GM19043 (cell line): ENCODE results near the gene FOXD1.

Experiments
- ATAC-seq: cut with Tn5 transposase; IDR thresholded peaks from one replicate; pipeline ENCODE4 v1.9.1; 2021; ENCODE audit warnings: low read depth; ENCODE audit not compliant: unreplicated experiment

The FOXD1 gene

GRCh38 chr5:73442231-73442811 lies 6.3 kb downstream of the FOXD1 start:
- no peak for ATAC-seq

DNA sequence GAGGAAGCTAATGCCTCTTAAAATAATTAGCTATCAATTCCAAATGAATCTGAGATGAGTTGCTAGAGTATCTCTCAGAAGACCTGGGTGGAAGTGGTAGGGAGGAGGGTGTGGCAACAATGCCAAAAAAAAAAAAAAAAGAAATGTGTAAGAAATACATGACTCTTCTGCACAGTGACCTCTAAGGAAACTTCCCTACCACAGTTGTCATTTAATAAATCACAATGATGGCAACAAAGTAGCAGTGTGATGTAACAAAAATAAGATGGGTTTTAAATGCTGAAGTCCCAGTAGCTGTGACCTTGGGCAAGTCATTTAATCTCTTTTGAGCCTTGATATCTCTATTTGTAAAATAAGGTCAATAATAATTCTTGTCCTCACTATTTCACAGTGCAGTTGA lies 7.2 kb downstream of the FOXD1 start:
- no peak for ATAC-seq

DNA sequence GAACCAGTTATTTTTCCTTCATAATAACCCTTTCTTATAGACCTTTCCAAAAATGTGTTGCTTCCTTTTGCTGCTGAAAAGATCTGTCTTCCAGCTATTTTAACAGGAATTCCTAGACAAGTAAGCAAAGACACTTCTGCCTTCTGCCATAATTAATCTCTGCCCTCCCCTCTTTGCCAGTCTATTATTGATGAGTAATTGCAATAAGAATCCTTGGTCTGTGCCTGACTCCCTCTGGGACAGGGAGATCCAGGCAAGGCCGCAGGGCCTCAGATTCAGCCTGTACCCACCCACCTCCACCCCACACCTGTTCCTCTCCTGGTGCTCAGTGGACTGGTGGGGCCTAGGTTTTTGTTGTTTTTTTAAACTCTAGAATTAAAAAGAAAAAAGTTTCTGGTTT lies 8.3 kb downstream of the FOXD1 start:
- no peak for ATAC-seq

- ATAC-seq, result no peak
Measured at GRCh38 chr5:73438645-73439470, 9.7 kb downstream of the FOXD1 start.

DNA sequence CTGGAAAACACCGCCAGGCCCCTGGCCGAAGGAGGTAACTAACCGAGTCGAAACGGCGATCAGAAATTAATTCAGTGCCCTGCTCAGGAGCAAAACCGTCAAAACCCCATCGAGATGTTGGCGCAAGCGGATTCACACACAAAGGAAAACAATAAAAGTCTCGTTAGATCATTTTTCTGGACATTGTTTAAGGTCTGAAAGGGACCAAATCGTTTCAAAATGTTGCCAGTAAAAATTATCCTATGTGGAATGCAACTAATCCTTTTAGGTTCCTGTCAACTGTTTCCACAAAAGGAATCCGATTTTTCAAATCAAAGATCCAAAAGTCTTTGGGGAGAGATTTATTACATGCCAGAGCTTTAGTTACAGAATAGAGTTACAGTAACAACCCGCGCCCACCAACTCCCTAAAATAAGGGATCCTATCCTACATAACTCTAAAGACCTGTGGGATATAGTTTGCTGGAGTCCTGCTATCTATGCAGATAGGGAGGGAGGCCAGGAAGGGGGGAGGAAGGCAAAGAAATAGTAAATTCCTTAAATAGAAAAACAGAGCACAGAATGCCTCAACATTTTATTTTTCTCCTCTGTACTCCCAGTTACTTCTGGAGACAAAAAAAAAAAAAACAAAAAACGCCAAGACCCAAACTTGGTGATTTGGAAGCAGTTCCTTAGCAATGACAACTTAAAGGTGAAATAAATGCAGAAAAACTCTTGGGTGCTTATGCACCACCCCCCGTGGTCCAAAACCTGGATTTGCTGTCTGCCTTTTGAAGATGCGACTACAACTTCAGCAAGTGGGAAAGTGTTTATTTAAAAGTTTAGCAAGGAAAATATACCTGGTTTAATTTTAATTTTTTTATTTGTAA lies 10.6 kb downstream of the FOXD1 start:
- ATAC-seq, result no peak

GRCh38 chr5:73437101-73437776 lies 11.3 kb downstream of the FOXD1 start:
- ATAC-seq, result no peak

DNA sequence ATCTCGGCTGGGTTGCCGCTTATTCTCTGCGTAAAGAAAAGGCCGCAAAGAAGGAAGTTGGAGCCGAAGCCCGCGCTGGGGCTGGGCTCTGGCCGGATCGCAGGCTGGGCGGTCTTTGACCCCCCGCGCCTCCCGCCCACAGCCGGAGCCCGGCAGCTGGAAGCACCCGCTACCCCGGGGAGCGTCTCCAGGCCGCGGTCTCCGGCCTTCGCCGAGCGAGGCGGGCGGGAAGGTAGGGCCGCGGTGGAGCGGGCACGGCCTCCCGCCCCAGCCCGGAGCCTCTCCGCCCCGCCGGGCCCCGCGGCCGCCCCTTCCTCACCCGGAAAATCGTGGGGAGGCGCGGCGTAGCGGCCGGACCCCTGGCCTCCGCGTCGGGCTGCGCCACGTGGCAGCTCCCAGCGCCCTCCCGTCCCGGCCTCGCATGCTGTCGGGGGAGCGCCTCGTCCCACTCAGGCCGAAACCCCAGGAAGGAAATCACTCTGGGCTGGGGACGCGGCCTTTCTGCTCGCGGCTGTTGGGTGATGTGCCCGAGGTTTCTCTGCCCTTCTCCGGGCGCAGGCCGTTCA lies 12.0 kb downstream of the FOXD1 start:
- ATAC-seq, result no peak

- ATAC-seq, result no peak
Measured at GRCh38 chr5:73435759-73436534, 12.6 kb downstream of the FOXD1 start.

DNA sequence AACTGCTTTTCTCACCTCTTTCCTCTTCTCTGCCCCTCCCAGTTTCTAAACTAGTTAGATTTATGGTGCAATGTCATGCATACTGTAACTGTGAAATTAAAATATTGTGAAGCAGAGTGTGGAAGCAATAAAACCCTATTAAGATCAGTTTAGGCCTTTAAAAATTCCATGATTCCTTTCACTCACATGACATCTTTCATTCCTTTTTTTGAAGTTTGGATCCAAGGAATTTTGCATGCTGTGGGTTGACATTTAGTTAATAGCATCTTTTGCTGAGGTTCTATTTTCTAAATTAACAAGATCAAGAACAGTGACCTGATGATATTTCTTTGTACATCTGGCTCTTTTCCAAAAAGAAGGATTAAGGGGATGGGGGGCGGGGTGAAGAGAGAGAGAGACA lies 13.7 kb downstream of the FOXD1 start:
- no peak for ATAC-seq

- ATAC-seq, result no peak
Measured at GRCh38 chr5:73434461-73434860, 14.1 kb downstream of the FOXD1 start.

GRCh38 chr5:73433982-73434342 lies 14.6 kb downstream of the FOXD1 start:
- ATAC-seq, result no peak

GRCh38 chr5:73433272-73433981 lies 15.2 kb downstream of the FOXD1 start:
- ATAC-seq, result no peak

DNA sequence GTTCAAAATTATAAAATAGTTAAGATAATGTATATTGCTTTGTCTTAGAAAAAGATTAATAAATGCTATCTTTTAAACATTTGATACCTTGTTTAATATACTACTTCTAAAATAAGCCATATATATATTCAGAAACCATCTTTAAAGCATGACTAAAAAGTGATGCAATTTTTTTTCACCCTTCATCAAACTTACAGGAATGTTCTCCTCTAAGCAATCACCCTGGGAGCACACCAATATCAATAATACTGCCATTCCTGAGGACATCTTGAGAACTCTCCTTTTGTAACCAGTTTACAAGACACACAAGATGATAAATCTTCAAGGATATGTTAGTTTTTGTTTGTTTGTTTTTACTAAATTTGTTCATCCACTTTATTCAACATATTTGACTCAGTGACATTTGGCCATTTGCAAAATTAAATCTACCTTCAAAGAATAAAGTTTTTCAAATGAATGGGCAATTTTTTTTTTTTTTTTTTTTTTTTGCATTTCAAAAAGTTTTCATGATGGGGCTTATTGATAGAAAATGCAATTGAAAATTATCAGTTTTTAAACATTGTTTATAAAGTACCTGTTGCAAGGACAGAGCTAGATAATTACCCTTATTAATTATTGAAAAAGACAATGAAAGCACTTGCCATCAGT lies 17.2 kb downstream of the FOXD1 start:
- ATAC-seq, result no peak

DNA sequence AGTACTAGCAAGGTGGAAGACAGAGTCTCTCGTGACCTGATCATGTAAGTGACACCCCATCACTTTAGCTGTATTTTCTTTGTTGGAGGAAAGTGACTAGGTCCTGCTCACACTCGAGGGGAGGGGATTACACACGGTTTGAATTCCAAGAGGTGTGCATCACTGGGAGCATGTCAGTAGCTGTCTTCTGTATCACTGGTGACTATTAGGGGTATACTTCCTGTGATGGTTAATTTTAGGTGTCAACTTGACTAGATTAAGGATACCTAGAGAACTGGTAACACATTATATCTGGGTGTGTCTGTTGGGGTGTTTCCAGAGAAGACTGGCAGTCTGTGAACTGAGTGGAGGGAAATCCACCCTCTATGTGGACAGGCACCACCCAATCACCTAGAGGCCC lies 22.5 kb downstream of the FOXD1 start:
- no peak for ATAC-seq

DNA sequence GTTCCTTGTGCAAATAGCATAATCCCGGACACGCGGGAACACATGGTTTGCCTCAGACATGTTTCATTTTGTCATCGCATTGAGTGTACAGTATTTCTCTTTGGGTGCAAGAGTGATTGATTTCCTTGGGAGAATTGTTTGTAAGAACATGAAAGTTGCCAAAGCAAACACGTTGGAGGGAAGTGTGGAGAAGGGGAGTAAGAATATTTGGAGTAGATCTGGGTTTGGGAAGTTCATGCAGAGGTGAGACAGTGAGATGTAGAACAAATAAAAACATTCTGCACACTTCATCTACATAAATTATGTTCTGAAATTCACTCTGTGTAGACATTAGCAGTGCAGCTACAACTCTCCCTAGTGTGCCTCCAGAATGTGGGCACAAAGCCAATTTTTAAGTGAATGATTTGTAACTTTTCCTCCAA lies 24.0 kb downstream of the FOXD1 start:
- ATAC-seq, result no peak

DNA sequence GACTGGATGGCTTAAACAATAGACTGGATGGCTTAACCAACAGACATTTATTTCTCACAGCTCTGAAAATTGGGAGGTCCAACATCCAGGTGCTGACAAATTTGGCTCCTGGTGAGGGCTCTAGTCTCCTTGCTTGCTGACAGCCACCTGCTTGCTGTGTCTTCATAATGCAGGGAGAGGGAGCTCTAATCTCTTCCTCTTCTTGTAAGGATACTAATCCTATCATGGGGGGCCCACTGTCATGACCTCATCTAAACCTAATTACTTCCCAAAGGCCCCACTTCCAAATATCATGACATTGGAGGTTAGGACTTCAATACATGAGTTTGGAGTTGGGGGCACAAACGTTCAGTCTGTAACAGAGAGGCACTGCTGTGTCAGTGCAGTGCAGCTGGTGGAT lies 26.4 kb downstream of the FOXD1 start:
- no peak for ATAC-seq

DNA sequence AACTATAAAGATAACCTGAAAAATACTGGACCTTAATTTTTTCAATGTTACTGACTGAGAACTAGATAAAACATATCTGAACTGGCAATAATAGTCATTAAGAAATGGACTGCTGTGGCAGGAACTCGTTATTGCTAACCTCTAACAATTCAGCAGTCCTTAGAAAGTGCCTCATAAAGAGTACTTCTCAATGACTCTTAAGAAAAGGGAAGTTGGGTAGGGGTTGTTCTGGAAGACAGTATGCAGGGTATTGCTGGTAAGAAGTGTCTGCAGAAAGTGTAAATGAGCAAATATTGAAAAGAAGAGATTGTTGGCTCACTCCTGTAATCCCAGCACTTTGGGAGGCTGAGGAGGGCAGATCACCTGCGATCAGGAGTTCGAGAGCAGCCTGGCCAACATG lies 27.9 kb downstream of the FOXD1 start:
- no peak for ATAC-seq

DNA sequence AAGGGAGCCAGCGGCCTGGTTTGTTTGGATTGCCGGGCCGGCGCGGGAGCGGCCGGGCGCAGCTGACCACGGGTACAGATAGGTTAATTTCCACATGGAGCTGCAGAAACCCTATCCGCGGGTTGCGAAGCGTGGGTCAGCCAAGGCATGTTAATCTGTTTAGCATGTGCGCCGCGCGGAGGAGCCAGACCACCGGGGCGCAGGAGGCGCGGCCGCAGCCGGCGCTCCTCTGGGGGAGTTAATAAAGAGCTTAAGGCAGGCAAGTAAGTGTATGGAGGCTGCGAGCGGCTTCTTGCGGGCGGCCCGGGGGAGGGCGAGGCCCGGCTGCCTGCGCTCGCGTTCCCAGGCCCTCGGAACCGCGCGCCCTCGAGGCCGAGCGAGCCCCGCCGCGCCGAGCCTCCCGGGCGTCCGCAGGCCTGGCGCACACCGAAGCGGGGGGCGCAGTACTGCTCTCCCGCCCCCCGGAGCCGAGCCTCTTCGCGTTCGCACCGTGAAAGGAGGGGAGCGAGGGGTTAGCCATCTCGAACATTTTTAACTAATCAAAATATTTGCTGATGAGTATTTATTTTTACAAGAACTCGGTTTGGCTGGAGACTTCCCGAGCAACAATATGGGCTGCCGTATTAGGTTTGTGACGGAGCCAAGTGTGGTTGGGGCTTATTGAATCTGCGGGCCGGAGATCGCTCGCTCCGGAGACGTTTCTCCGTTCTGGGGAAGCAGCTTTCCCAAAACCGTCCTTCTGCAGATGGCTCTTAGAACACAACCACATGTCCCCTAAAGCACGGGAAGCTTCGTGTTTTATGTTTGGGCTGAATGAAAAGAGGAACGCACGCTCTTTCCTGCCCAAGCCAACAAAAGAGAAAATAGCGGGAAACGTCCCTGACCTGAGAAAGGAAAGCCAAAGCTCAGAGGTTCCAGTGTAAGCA lies 28.8 kb downstream of the FOXD1 start:
- ATAC-seq, result no peak
